ENCODE data around the gene CDK17.

The CDK17 gene

GRCh38 chr12:96398424-96399119 lies 1.7 kb downstream of the CDK17 start:
- H3K27me3 ChIP-seq (ENCODE audit: control insufficient read depth in 1 of 2, insufficient read depth in 1 of 2, low read length in 2 of 2) = no peaks in the 10 kb centered on the region
- H3K4me1 ChIP-seq (ENCODE audit: control insufficient read depth, insufficient read depth, low read depth, low read length) = peaks cover 3% of the 10 kb centered on the region

GRCh38 chr12:96397756-96398423 lies 2.3 kb downstream of the CDK17 start:
- Histone ChIP-seq H2AK5ac (ENCODE audit: low read length, severe bottlenecking) (no peak overlapping the region), H2BK15ac (ENCODE audit: low read depth, poor library complexity, severe bottlenecking) (no peak overlapping the region), H3K9ac (ENCODE audit: low read length) (peak overlapping the region; percentile 95), H3K9me3 (ENCODE audit: control insufficient read depth, low read length) (no peaks in the 10 kb centered on the region), H2BK5ac (ENCODE audit: low read depth, low read length, poor library complexity, severe bottlenecking) (no peak overlapping the region), H2BK120ac (ENCODE audit: low read depth, low read length) (no peak overlapping the region), H2BK12ac (ENCODE audit: low read length in 2 of 2) (no peak overlapping the region), H3K4me2 (ENCODE audit: low read length, poor library complexity, severe bottlenecking) (no peak overlapping the region), H3K18ac (ENCODE audit: low read depth in 1 of 2, low read length in 2 of 2) (no peak overlapping the region), H4K8ac (ENCODE audit: low read length) (no peak overlapping the region), H3K4me1 (ENCODE audit: control insufficient read depth, insufficient read depth, low read depth, low read length) (peaks cover 3% of the 10 kb centered on the region), H3K27ac (ENCODE audit: low read length, poor library complexity, severe bottlenecking) (no peak overlapping the region), H3K4ac (ENCODE audit: low read depth in 1 of 2, low read length in 2 of 2) (no peak overlapping the region), H3K14ac (ENCODE audit: low read length in 2 of 2) (no peak overlapping the region), H4K91ac (ENCODE audit: low read length) (no peak overlapping the region), H3K36me3 (ENCODE audit: control insufficient read depth in 1 of 2, insufficient read depth in 2 of 2, low read depth in 1 of 2, low read length in 2 of 2) (peaks cover 0 to 8% of the 10 kb centered on the region in 2 experiments), H3K27me3 (ENCODE audit: control insufficient read depth in 1 of 2, insufficient read depth in 1 of 2, low read length in 2 of 2) (no peaks in the 10 kb centered on the region), H3K79me1 (replicated peaks; ENCODE audit: low read length, poor library complexity, severe bottlenecking) (no peaks in the 10 kb centered on the region), H3K4me3 (ENCODE audit: insufficient read depth in 1 of 2, low read depth in 1 of 2, low read length in 2 of 2) (peak overlapping the region in 1 of 2 experiments; percentile 93), H2AFZ (ENCODE audit: low read depth, low read length) (no peak overlapping the region), H3K23ac (ENCODE audit: low read length in 2 of 2) (no peak overlapping the region)
- 17% methylated on average over 2 of the region's 4 CpGs for WGBS
- DNase-seq = no peak

More at GRCh38 chr12:96398424-96399119, 1.7 kb downstream of the CDK17 start:
- peak overlapping the region in 1 of 2 experiments; percentile 18 for H3K23ac ChIP-seq (ENCODE audit: low read length in 2 of 2)
- no peak overlapping the region for H2AK5ac ChIP-seq (ENCODE audit: low read length, severe bottlenecking)
- H3K4me2 ChIP-seq (ENCODE audit: low read length, poor library complexity, severe bottlenecking) = peak overlapping the region; percentile 47
- peak overlapping the region; percentile 95 for H3K9ac ChIP-seq (ENCODE audit: low read length)
- WGBS = 2% methylated on average over 7 of the region's 9 CpGs
- peak overlapping the region; percentile 94 for H2BK15ac ChIP-seq (ENCODE audit: low read depth, poor library complexity, severe bottlenecking)
- H3K18ac ChIP-seq (ENCODE audit: low read depth in 1 of 2, low read length in 2 of 2) = peak overlapping the region; percentile 73 to 98
- H2BK5ac ChIP-seq (ENCODE audit: low read depth, low read length, poor library complexity, severe bottlenecking) = no peak overlapping the region
- H2AFZ ChIP-seq (ENCODE audit: low read depth, low read length) = no peak overlapping the region
- H2BK12ac ChIP-seq (ENCODE audit: low read length in 2 of 2) = no peak overlapping the region
- H3K9me3 ChIP-seq (ENCODE audit: control insufficient read depth, low read length) = no peaks in the 10 kb centered on the region
- no peak overlapping the region for H3K4ac ChIP-seq (ENCODE audit: low read depth in 1 of 2, low read length in 2 of 2)
- no peak overlapping the region for H4K8ac ChIP-seq (ENCODE audit: low read length)
- H3K36me3 ChIP-seq (ENCODE audit: control insufficient read depth in 1 of 2, insufficient read depth in 2 of 2, low read depth in 1 of 2, low read length in 2 of 2) = peaks cover 0 to 8% of the 10 kb centered on the region in 2 experiments
- H4K91ac ChIP-seq (ENCODE audit: low read length) = no peak overlapping the region
- H3K14ac ChIP-seq (ENCODE audit: low read length in 2 of 2) = peak overlapping the region in 1 of 2 experiments; percentile 29
- peak overlapping the region; percentile 93 to 96 for H3K4me3 ChIP-seq (ENCODE audit: insufficient read depth in 1 of 2, low read depth in 1 of 2, low read length in 2 of 2)
- H3K27ac ChIP-seq (ENCODE audit: low read length, poor library complexity, severe bottlenecking) = peak overlapping the region; percentile 61
- no peaks in the 10 kb centered on the region for H3K79me1 ChIP-seq (replicated peaks; ENCODE audit: low read length, poor library complexity, severe bottlenecking)
- DNase-seq = peak; percentile 37
- no peak overlapping the region for H2BK120ac ChIP-seq (ENCODE audit: low read depth, low read length)

DNA sequence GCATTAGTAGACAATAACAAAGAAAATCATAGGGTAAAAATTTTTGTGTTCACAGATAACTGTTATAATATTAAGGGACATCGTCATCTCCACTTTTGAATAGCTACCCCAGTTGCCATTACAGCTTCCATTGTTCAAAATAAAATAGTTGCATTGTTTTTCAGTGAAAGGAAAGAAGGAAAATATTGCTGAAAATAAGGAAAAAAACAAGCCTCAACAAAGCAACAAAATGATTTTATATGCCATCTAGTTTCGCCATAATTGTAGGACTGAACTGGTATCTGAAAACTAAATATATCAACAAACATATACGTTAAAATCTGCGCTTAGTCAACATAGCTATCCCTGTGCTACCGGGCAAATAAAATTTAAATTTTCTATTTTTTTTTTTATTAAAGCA lies 3.3 kb downstream of the CDK17 start:
- Histone ChIP-seq H2BK5ac (ENCODE audit: low read depth, low read length, poor library complexity, severe bottlenecking) (no peak overlapping the region), H4K91ac (ENCODE audit: low read length) (no peak overlapping the region), H3K27me3 (ENCODE audit: control insufficient read depth in 1 of 2, insufficient read depth in 1 of 2, low read length in 2 of 2) (no peaks in the 10 kb centered on the region), H3K14ac (ENCODE audit: low read length in 2 of 2) (no peak overlapping the region), H3K79me1 (replicated peaks; ENCODE audit: low read length, poor library complexity, severe bottlenecking) (no peaks in the 10 kb centered on the region), H3K18ac (ENCODE audit: low read depth in 1 of 2, low read length in 2 of 2) (no peak overlapping the region), H3K4me3 (ENCODE audit: insufficient read depth in 1 of 2, low read depth in 1 of 2, low read length in 2 of 2) (peak overlapping the region in 1 of 2 experiments; percentile 93), H2BK15ac (ENCODE audit: low read depth, poor library complexity, severe bottlenecking) (no peak overlapping the region), H2BK12ac (ENCODE audit: low read length in 2 of 2) (no peak overlapping the region), H2BK120ac (ENCODE audit: low read depth, low read length) (no peak overlapping the region), H3K9me3 (ENCODE audit: control insufficient read depth, low read length) (no peaks in the 10 kb centered on the region), H3K36me3 (ENCODE audit: control insufficient read depth in 1 of 2, insufficient read depth in 2 of 2, low read depth in 1 of 2, low read length in 2 of 2) (peaks cover 0 to 8% of the 10 kb centered on the region in 2 experiments), H4K8ac (ENCODE audit: low read length) (no peak overlapping the region), H3K4ac (ENCODE audit: low read depth in 1 of 2, low read length in 2 of 2) (no peak overlapping the region), H3K9ac (ENCODE audit: low read length) (peak overlapping the region; percentile 95), H3K27ac (ENCODE audit: low read length, poor library complexity, severe bottlenecking) (no peak overlapping the region), H3K4me1 (ENCODE audit: control insufficient read depth, insufficient read depth, low read depth, low read length) (peaks cover 3% of the 10 kb centered on the region), H3K4me2 (ENCODE audit: low read length, poor library complexity, severe bottlenecking) (no peak overlapping the region), H3K23ac (ENCODE audit: low read length in 2 of 2) (no peak overlapping the region), H2AFZ (ENCODE audit: low read depth, low read length) (no peak overlapping the region), H2AK5ac (ENCODE audit: low read length, severe bottlenecking) (no peak overlapping the region)
- no peak for DNase-seq
- WGBS = no CpG with 5 or more reads among the region's 5 CpGs

- Histone ChIP-seq H3K36me3 (ENCODE audit: control insufficient read depth in 1 of 2, insufficient read depth in 2 of 2, low read depth in 1 of 2, low read length in 2 of 2) (peaks cover 0 to 8% of the 10 kb centered on the region in 2 experiments), H3K18ac (ENCODE audit: low read depth in 1 of 2, low read length in 2 of 2) (no peak overlapping the region), H3K27me3 (ENCODE audit: control insufficient read depth in 1 of 2, insufficient read depth in 1 of 2, low read length in 2 of 2) (no peaks in the 10 kb centered on the region), H2AK5ac (ENCODE audit: low read length, severe bottlenecking) (no peak overlapping the region), H2BK120ac (ENCODE audit: low read depth, low read length) (no peak overlapping the region), H3K4me1 (ENCODE audit: control insufficient read depth, insufficient read depth, low read depth, low read length) (peaks cover 3% of the 10 kb centered on the region), H3K9ac (ENCODE audit: low read length) (peak overlapping the region; percentile 95), H2BK5ac (ENCODE audit: low read depth, low read length, poor library complexity, severe bottlenecking) (no peak overlapping the region), H3K27ac (ENCODE audit: low read length, poor library complexity, severe bottlenecking) (no peak overlapping the region), H3K9me3 (ENCODE audit: control insufficient read depth, low read length) (no peaks in the 10 kb centered on the region), H4K91ac (ENCODE audit: low read length) (no peak overlapping the region), H3K23ac (ENCODE audit: low read length in 2 of 2) (no peak overlapping the region), H4K8ac (ENCODE audit: low read length) (no peak overlapping the region), H3K4me2 (ENCODE audit: low read length, poor library complexity, severe bottlenecking) (no peak overlapping the region), H3K4me3 (ENCODE audit: insufficient read depth in 1 of 2, low read depth in 1 of 2, low read length in 2 of 2) (no peak overlapping the region), H3K4ac (ENCODE audit: low read depth in 1 of 2, low read length in 2 of 2) (no peak overlapping the region), H3K79me1 (replicated peaks; ENCODE audit: low read length, poor library complexity, severe bottlenecking) (no peaks in the 10 kb centered on the region), H3K14ac (ENCODE audit: low read length in 2 of 2) (no peak overlapping the region), H2BK12ac (ENCODE audit: low read length in 2 of 2) (no peak overlapping the region), H2BK15ac (ENCODE audit: low read depth, poor library complexity, severe bottlenecking) (no peak overlapping the region), H2AFZ (ENCODE audit: low read depth, low read length) (no peak overlapping the region)
- DNase-seq = no peak
- 100% methylated on average over 2 of the region's 2 CpGs for WGBS
Observed at GRCh38 chr12:96396209-96396608, 4.0 kb downstream of the CDK17 start.
